Measurements from ENCODE around the gene AGBL4.

AGBL4 gene

DNA sequence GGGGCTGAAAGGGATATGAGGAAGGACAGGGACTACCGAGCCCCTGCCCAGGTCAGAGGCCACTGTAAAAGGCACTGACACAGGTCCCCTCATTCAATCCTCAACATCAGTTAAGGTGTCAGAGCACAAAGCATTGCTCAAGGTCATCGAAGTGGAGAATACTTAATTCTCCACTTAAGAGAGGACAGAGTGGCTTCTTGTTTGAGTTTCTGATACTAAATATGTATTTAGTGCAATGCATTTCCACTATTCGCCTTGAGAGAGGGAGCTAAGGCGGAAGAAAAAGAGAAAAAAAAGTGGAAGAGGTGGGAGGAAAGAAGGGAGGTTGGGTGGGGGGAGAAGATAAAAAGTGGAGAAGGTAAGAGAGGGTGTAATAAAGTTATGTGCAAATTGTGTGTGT, 1451.6 kb downstream of the AGBL4 start:
- H3K4me3 ChIP-seq (ENCODE audit: low read depth, low read length) = no peak overlapping the region
- TF ChIP-seq, protein P1, sequence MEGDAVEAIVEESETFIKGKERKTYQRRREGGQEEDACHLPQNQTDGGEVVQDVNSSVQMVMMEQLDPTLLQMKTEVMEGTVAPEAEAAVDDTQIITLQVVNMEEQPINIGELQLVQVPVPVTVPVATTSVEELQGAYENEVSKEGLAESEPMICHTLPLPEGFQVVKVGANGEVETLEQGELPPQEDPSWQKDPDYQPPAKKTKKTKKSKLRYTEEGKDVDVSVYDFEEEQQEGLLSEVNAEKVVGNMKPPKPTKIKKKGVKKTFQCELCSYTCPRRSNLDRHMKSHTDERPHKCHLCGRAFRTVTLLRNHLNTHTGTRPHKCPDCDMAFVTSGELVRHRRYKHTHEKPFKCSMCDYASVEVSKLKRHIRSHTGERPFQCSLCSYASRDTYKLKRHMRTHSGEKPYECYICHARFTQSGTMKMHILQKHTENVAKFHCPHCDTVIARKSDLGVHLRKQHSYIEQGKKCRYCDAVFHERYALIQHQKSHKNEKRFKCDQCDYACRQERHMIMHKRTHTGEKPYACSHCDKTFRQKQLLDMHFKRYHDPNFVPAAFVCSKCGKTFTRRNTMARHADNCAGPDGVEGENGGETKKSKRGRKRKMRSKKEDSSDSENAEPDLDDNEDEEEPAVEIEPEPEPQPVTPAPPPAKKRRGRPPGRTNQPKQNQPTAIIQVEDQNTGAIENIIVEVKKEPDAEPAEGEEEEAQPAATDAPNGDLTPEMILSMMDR (IDR thresholded peaks at IDR 0.05; ENCODE audit: borderline replicate concordance, insufficient read depth, low read depth, low read length) = no peak

DNA sequence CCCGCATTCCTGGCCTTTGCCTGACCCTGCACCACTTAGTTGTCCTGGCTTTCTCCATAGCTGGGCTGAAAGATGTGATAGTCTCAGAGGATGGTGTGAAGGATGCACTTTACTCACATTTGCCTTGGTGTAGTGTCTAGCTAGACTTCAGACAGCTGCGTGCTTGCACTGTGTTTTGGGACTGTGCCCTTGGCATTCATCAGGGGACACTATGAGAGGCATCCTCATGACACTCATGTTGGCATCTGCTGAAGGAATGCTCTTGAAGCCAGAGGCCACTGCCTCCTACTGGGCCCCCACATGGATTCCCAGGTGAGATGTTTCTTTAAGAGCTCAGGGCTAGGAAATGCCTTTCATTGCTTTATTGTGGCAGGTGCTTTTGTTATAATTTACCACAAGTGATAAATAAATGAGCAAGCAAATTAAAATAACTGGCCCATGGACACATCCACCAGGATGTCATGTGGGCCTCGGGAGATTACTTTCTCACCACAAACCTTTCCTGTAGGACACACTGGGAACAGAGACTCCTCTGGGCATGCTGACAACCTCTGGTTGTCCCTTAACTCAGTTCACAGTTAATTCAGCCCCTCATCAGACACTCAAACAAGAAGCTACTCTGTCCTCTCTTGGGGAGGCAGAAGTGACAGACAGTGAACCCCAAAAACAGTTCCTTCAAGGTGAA, 1452.3 kb downstream of the AGBL4 start:
- TF ChIP-seq, protein P1 (IDR thresholded peaks at IDR 0.05; ENCODE audit: borderline replicate concordance, insufficient read depth, low read depth, low read length) = no peak
- no peak overlapping the region for H3K4me3 ChIP-seq (ENCODE audit: low read depth, low read length)

DNA sequence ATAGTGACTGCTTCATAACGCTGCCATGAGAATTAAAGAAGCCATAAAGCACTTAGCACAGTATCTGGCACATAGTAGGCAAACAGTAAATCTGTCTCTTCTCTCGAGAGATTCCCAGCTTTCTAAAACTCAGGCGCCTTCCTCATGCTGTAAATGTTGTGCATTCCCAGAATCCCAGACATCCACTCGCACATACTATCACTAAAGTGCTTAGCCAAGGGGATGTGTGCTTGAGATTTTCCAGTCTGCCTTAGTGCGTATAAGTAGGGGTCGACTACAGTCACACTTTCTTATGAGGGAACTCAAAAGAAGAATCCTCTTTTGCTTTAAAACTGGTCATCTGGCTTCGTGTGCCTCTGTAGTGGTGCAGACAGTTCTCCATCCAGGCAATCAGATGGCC, 1453.2 kb downstream of the AGBL4 start:
- TF ChIP-seq, protein P1 (IDR thresholded peaks at IDR 0.05; ENCODE audit: borderline replicate concordance, insufficient read depth, low read depth, low read length) = no peak
- H3K4me3 ChIP-seq (ENCODE audit: low read depth, low read length) = no peak overlapping the region

DNA sequence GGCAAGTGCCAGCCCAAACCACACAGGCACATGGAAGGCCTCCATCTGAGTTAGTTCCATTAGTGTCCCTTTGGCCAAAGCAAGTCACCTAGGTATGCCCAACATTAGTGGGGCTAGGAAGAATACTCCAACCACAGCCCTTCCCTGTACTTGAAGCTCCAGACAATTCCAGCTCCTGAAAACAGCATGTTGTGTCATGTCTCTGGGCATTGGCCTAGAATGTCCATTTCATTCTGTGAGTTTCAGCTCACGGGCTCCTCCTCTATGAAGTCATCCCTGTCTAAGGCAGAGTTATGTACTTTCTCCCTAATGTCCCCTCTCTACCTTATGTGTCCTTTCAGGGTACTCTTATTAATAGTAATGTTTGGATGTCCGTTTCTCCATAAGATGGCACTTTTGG, 1455.3 kb downstream of the AGBL4 start:
- H3K4me3 ChIP-seq (ENCODE audit: low read depth, low read length) = no peak overlapping the region
- TF ChIP-seq, protein P1 (IDR thresholded peaks at IDR 0.05; ENCODE audit: borderline replicate concordance, insufficient read depth, low read depth, low read length) = no peak

DNA sequence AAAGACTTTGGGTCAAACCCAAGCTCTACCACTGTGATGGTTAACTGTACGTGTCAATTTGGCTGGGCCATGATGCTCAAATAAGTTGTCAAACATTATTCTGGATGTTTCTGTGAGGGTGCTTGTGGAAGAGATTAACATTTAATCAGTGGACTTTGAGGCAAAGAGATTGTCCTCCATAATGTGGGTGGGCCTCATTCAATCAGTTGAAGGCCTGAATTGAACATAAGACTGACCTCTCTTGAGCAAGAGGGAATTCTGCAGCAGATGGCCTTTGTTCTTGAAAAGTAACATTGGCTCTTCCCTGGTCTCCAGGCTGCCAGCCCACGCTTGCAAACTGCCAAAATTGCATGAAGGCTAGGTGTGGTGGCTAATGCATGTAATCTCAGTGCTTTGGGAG, 1457.3 kb downstream of the AGBL4 start:
- no peak overlapping the region for H3K4me3 ChIP-seq (ENCODE audit: low read depth, low read length)
- TF ChIP-seq, protein P1 (IDR thresholded peaks at IDR 0.05; ENCODE audit: borderline replicate concordance, insufficient read depth, low read depth, low read length) = no peak

DNA sequence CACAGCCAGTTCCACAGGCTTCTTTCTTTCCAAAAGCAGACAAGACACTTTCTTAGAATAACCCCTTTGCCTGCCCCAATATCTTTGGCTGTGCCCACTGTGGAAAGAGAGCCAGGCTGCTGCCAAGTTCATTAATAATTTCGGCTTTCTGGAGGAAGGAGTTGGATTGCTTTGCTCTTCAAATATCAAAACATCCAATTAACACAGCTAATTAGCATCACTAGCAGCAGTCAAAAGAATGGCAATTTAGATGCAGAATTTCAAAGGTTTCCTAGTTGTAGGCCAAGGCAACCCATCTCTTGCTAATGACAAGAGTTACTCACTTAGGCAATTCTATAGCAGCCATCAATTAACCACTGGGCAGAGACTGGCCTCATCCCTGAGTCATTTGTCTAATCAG, 1460.7 kb downstream of the AGBL4 start:
- H3K4me3 ChIP-seq (ENCODE audit: low read depth, low read length) = no peak overlapping the region
- TF ChIP-seq, protein P1 (IDR thresholded peaks at IDR 0.05; ENCODE audit: borderline replicate concordance, insufficient read depth, low read depth, low read length) = no peak

DNA sequence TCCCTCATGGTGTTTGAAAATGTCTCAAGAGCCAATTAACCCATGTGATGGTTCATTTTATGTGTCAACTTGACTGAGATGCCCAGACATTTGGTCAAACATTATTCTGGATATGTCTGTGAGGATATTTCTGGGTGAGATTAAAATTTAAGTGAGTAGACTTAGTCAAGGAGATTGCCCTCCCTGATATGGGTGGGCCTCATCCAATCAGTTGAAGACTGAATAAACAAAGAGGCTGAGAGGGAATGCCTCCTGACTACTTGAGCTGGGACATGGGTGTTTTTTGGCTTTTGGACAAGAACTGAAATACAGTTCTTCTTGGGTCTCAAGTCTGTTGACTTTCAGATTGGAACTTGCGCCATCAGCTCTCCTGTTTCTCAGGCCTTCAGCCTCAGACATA, 1462.3 kb downstream of the AGBL4 start:
- TF ChIP-seq, protein P1 (IDR thresholded peaks at IDR 0.05; ENCODE audit: borderline replicate concordance, insufficient read depth, low read depth, low read length) = no peak
- H3K4me3 ChIP-seq (ENCODE audit: low read depth, low read length) = no peak overlapping the region
